GM12878 (cell line): Measurements from ENCODE around the gene LTC4S. TPM values are rescaled to one million over a fixed set of nuclear protein-coding genes. Genes with fewer than 3 reads are reported as not detected.

Experiments
- ATAC-seq: fragments of 200-7000 bp; cut with Tn5 transposase; 3 replicates; pipeline ENCODE4 v1.9.1; 2020; ENCODE audit warnings: mild to moderate bottlenecking, moderate library complexity
- BruUV-seq: library from RNA; stranded (reverse); fragments of 400-500 nt; replicated peaks from 2 replicates; lab custom pipeline; 2021; lab: Mats Ljungman, UMichigan
- CTCF ChIA-PET: fragments of 300-600 bp; sonication (Branson Sonifier 250); formaldehyde crosslinking; extraction: SDS; loops from one replicate; lab custom pipeline; 2021; ENCODE audit warnings: inconsistent platforms; lab: Yijun Ruan, JAX
- POLR2A ChIA-PET: fragments of 350-600 bp; formaldehyde crosslinking; extraction: SDS; loops from one replicate; lab custom pipeline; 2021; ENCODE audit warnings: inconsistent platforms; lab: Charles Lee
- RAD21 ChIA-PET: fragments of 300-600 bp; sonication (Branson Sonifier 250); formaldehyde crosslinking; loops from one replicate; lab custom pipeline; 2023; ENCODE audit warnings: antibody characterized with exemption; ENCODE audit not compliant: unreplicated experiment; lab: Charles Lee
- SMC1A ChIA-PET: fragments of 300-600 bp; sonication (Branson Sonifier 250); formaldehyde crosslinking; loops from one replicate; lab custom pipeline; 2023; ENCODE audit not compliant: unreplicated experiment, uncharacterized antibody; lab: Charles Lee
- DNase-seq: peaks from one replicate; pipeline ENCODE4 v3.0.0-alpha.2; 2011; ENCODE audit warnings: low read depth, low spot score
- FAIRE-seq: peaks from 3 replicates; lab custom pipeline; 2011; peaks lifted over from hg19 to GRCh38; lab: Jason Lieb, UNC
- H2AFZ ChIP-seq: 2 replicates; pipeline ENCODE4 v1.6.0; 2011; ENCODE audit warnings: low read depth, low read length, control low read depth; ENCODE audit not compliant: control insufficient read depth
- H3K27ac ChIP-seq: 2 replicates; pipeline ENCODE4 v1.5.1; 2011; ENCODE audit warnings: control low read depth; ENCODE audit not compliant: control insufficient read depth, insufficient read depth
- H3K27me3 ChIP-seq, 2 experiments: replicated peaks in 1 of 2; 2 replicates each; pipeline versions ENCODE4 v1.6.0 to v1.6.1; 2011; ENCODE audit warnings: low read length in 1 of 2; ENCODE audit not compliant: control insufficient read depth in 2 of 2, insufficient read depth in 2 of 2
- H3K36me3 ChIP-seq, 2 experiments: 2 replicates each; pipeline ENCODE4 v1.5.1; 2011; ENCODE audit warnings: low read length in 1 of 2; ENCODE audit not compliant: control insufficient read depth in 2 of 2, insufficient read depth in 2 of 2
- H3K4me1 ChIP-seq: 2 replicates; pipeline ENCODE4 v1.6.1; 2011; ENCODE audit warnings: mild to moderate bottlenecking, low read length, moderate library complexity, mixed read lengths; ENCODE audit not compliant: control insufficient read depth, insufficient read depth
- H3K4me2 ChIP-seq: 2 replicates; pipeline ENCODE4 v1.6.0; 2011; ENCODE audit warnings: control low read depth; ENCODE audit not compliant: control insufficient read depth, insufficient read depth
- H3K4me3 ChIP-seq: fragments of 200-600 bp; sonication (generic); 2 replicates; pipeline ENCODE4 v1.5.1; 2016
- H3K79me2 ChIP-seq: 2 replicates; pipeline ENCODE4 v1.6.0; 2011; ENCODE audit warnings: low read length; ENCODE audit not compliant: control insufficient read depth, insufficient read depth
- H3K9ac ChIP-seq: 2 replicates; pipeline ENCODE4 v1.8.0; 2011; ENCODE audit warnings: low read length, control low read depth, mixed read lengths; ENCODE audit not compliant: control insufficient read depth, insufficient read depth
- H3K9me3 ChIP-seq: replicated peaks from 3 replicates; pipeline ENCODE4 v1.5.1; 2011; ENCODE audit warnings: mild to moderate bottlenecking, low read length; ENCODE audit not compliant: control insufficient read depth, insufficient read depth
- H4K20me1 ChIP-seq: 2 replicates; pipeline ENCODE4 v1.6.0; 2011; ENCODE audit not compliant: control insufficient read depth, insufficient read depth
- ASH2L ChIP-seq: fragments of 300-600, 200-600 bp; sonication (generic); IDR thresholded peaks from 2 replicates; pipeline ENCODE4 v1.6.1; 2017; ENCODE audit warnings: low read depth, mild to moderate bottlenecking, borderline replicate concordance
- HCFC1 ChIP-seq: fragments of 150-350 bp; IDR thresholded peaks from 2 replicates; pipeline ENCODE4 v1.6.1; 2014; ENCODE audit warnings: low read length
- IKZF1 ChIP-seq: fragments of 450-650 bp; conservative IDR thresholded peaks from 2 replicates; pipeline ENCODE4 v1.6.1; 2017; ENCODE audit warnings: antibody characterized with exemption, mild to moderate bottlenecking
- MYC ChIP-seq: IDR thresholded peaks from 2 replicates; pipeline ENCODE4 v1.6.1; 2011; ENCODE audit warnings: mild to moderate bottlenecking, low read length, moderate library complexity, inconsistent platforms; ENCODE audit not compliant: insufficient read depth, insufficient replicate concordance, insufficient read length, severe bottlenecking
- PBX3 ChIP-seq: IDR thresholded peaks from 2 replicates; pipeline ENCODE4 v1.6.1; 2011; ENCODE audit warnings: mild to moderate bottlenecking, low read depth, low read length, moderate library complexity; ENCODE audit not compliant: insufficient replicate concordance
- RBBP5 ChIP-seq: fragments of 200-600 bp; sonication (generic); conservative IDR thresholded peaks from 2 replicates; pipeline ENCODE4 v1.6.1; 2016
- REST ChIP-seq: IDR thresholded peaks from 2 replicates; pipeline ENCODE4 v1.6.1; 2012; ENCODE audit warnings: mild to moderate bottlenecking, low read depth, low read length
- STAT1 ChIP-seq: fragments of 450-650 bp; conservative IDR thresholded peaks from 2 replicates; pipeline ENCODE4 v1.6.1; 2014; ENCODE audit warnings: antibody characterized with exemption, mild to moderate bottlenecking
- STAT3 ChIP-seq: IDR thresholded peaks from 2 replicates; pipeline ENCODE4 v1.6.1; 2011; ENCODE audit warnings: low read depth, low read length, improper control_type of control experiment
- SUPT20H ChIP-seq: IDR thresholded peaks from 2 replicates; pipeline ENCODE4 v1.6.1; 2011; ENCODE audit warnings: low read depth, mild to moderate bottlenecking, low read length, moderate library complexity, borderline replicate concordance; ENCODE audit not compliant: control insufficient read depth
- ZBTB4 ChIP-seq: fragments of 450-650 bp; formaldehyde crosslinking; IDR thresholded peaks from 2 replicates; pipeline ENCODE4 v1.4.0; 2022; ENCODE audit warnings: mild to moderate bottlenecking, moderate library complexity
- ZNF384 ChIP-seq: IDR thresholded peaks from 2 replicates; pipeline ENCODE4 v1.6.1; 2012; ENCODE audit warnings: low read depth, mild to moderate bottlenecking, low read length, improper control_type of control experiment, borderline replicate concordance
- ZNF622 ChIP-seq: fragments of 450-650 bp; IDR thresholded peaks from 2 replicates; pipeline ENCODE4 v1.6.1; 2017; ENCODE audit warnings: mild to moderate bottlenecking, inconsistent platforms
- ZSCAN29 ChIP-seq: fragments of 450-650 bp; IDR thresholded peaks from 2 replicates; pipeline ENCODE4 v1.6.1; 2017; ENCODE audit warnings: mild to moderate bottlenecking, moderate library complexity
- WGBS: methylation state at CpG from one replicate; pipeline ENCODE4 v1.1.6; 2016; ENCODE audit warnings: low lambda C conversion rate; ENCODE audit not compliant: insufficient replicate concordance, insufficient coverage; ENCODE audit errors: missing lambda C conversion rate; 5-methylcytosine and 5-hydroxymethylcytosine counted together
- in situ Hi-C: fragments of 300-500 bp; cut with MboI; formaldehyde crosslinking; loops from 9 replicates; pipeline ENCODE4 v1.14.3; 2018; ENCODE audit warnings: mixed read lengths
- intact Hi-C: fragments of 100-400 bp; cut with micrococcal nuclease; formaldehyde crosslinking; loops from one replicate; pipeline ENCODE4 v1.14.2; 2022; ENCODE audit not compliant: unreplicated experiment
- polyA plus RNA-seq, 11 experiments: library from polyadenylated mRNA; depleted of rRNA in 4 of 11; unstranded in 6 of 11; stranded (reverse) in 5 of 11; fragments of >200 nt; fragmentation: Nextera tagmentation in 4 of 11; fragmentation: Illumina TruSeq in 1 of 11; extraction: Ambion mirVana in 4 of 11; extraction: Trizol in 1 of 11; gene quantifications; 1 replicate in 1 of 11; 2 replicates in 10 of 11; pipeline versions ENCODE4 v1.2.1 to v1.2.3, GENCODE V29; 2011 to 2016; ENCODE audit warnings: inconsistent platforms in 2 of 11, missing spikeins in 2 of 11, low read depth in 1 of 11
- total RNA-seq, 4 experiments: library from RNA; depleted of rRNA in 3 of 4; stranded (reverse); fragments of >200 nt in 3 of 4; fragmentation: Illumina TruSeq in 1 of 4; extraction: Trizol in 1 of 4; gene quantifications; 2 replicates each; pipeline versions ENCODE4 v1.2.1 to v1.2.3, GENCODE V29; 2013 to 2021

Gene LTC4S
- total and polyA plus RNA-seq, 10 of the 15 experiments (the other 5 are each of a cell fraction or from before 2014, with no cell fraction given), result 0.78 to 3.6 (median 1.8) TPM; not detected in 5

GRCh38 chr5:179820483-179821297, 26.9 kb downstream of the LTC4S start, which contains the start of gene SQSTM1:
Gene SQSTM1 (plus strand): TSS chr5:179820905. CDS start chr5:179820937, 32 bp downstream.
- WGBS, result under 1% methylated on average over 72 of the region's 81 CpGs
- Histone ChIP-seq H3K27ac (peak within 1 kb of the TSS; percentile 96), H3K4me3 (peak within 1 kb of the TSS; percentile 93), H3K4me2 (peak within 1 kb of the TSS; percentile 99), H3K9me3 (no peaks in the 10 kb centered on the region), H2AFZ (peak within 1 kb of the TSS; percentile 65), H3K79me2 (peaks cover 29% of the 10 kb centered on the region), H3K36me3 (peaks cover 14 to 18% of the 10 kb centered on the region in 2 experiments), H4K20me1 (peaks cover 14% of the 10 kb centered on the region), H3K9ac (peak within 1 kb of the TSS; percentile 92), H3K4me1 (peaks cover 38% of the 10 kb centered on the region), H3K27me3 (no peaks in the 10 kb centered on the region)
- in situ Hi-C loops (loop anchor here (25.0 kb wide), 1 partner anchor 992 kb away; the partner anchor contains the start of gene MGAT1), intact Hi-C loops (loop anchor here (2.0 kb wide), 1 partner anchor 38 kb away; the partner anchor contains the start of gene MRNIP)
- BruUV-seq, result no TSS peak
- RAD21 ChIA-PET, result interaction anchor here (0.6 to 1.8 kb wide), 5 partner anchors 9 to 197 kb away, joined by 3 to 6 read pairs (median 4); partner anchors contain the start of gene HNRNPH1
- DNase-seq (no peak), FAIRE-seq (peak; percentile 38), ATAC-seq (peak; percentile 49)
- SMC1A ChIA-PET, result interaction anchor here (1.6 kb wide), 1 partner anchor 19 kb away, joined by 5 read pairs; no protein-coding TSS in a partner anchor
- CTCF ChIA-PET, result interaction anchor here (0.7 to 2.0 kb wide), 7 partner anchors 9 to 86 kb away, joined by 3 to 6 read pairs (median 5); no protein-coding TSS in a partner anchor
- POLR2A ChIA-PET, result interaction anchor here (0.7 to 2.0 kb wide), 12 partner anchors 10 to 199 kb away, joined by 3 to 9 read pairs (median 4); partner anchors contain the start of gene HNRNPH1
- no peak for TF ChIP-seq STAT1
- peak; percentile 76 for TF ChIP-seq IKZF1
- TF ChIP-seq ZSCAN29, result no peak
- no peak for TF ChIP-seq STAT3
- TF ChIP-seq ASH2L, result no peak; the same call in 1 of the 2 replicates
- no peak for TF ChIP-seq ZBTB4 (CRISPR knock-in tag)
- no peak for TF ChIP-seq SUPT20H
- TF ChIP-seq PBX3, result no peak
- no peak for TF ChIP-seq ZNF622
- TF ChIP-seq HCFC1, result peak; percentile 47
- no peak for TF ChIP-seq REST
- no peak for TF ChIP-seq RBBP5
- TF ChIP-seq ZNF384, result no peak
- no peak for TF ChIP-seq MYC
